ENCODE results near the gene PVALB.

PVALB gene

GRCh38 chr22:36787204-36787988, 29.4 kb downstream of the PVALB start:
- no peak overlapping the region for H3K4me3 ChIP-seq (ENCODE audit: low read depth, low read length)
- H3K27ac ChIP-seq = no peak overlapping the region
- DNase-seq = no peak
- no peaks in the 10 kb centered on the region for H3K36me3 ChIP-seq
- no peak for TF ChIP-seq CTCF (IDR thresholded peaks at IDR 0.05; ENCODE audit: low read depth, low read length)
- no peaks in the 10 kb centered on the region for H3K9me3 ChIP-seq (ENCODE audit: severe bottlenecking)
- H3K27me3 ChIP-seq (ENCODE audit: insufficient read depth, low read depth, severe bottlenecking) = peaks cover 71% of the 10 kb centered on the region

GRCh38 chr22:36783743-36784142, 33.1 kb downstream of the PVALB start:
- Histone ChIP-seq H3K4me3 (ENCODE audit: low read depth, low read length) (no peak overlapping the region), H3K9me3 (ENCODE audit: severe bottlenecking) (no peaks in the 10 kb centered on the region), H3K27ac (no peak overlapping the region), H3K36me3 (no peaks in the 10 kb centered on the region), H3K27me3 (ENCODE audit: insufficient read depth, low read depth, severe bottlenecking) (peaks cover 57% of the 10 kb centered on the region)
- no peak for DNase-seq
- TF ChIP-seq CTCF (IDR thresholded peaks at IDR 0.05; ENCODE audit: low read depth, low read length) = no peak

GRCh38 chr22:36781656-36782627, 34.9 kb downstream of the PVALB start:
- Histone ChIP-seq H3K4me3 (ENCODE audit: low read depth, low read length) (no peak overlapping the region), H3K9me3 (ENCODE audit: severe bottlenecking) (peaks cover 18% of the 10 kb centered on the region), H3K27ac (no peak overlapping the region), H3K27me3 (ENCODE audit: insufficient read depth, low read depth, severe bottlenecking) (peaks cover 44% of the 10 kb centered on the region), H3K36me3 (no peaks in the 10 kb centered on the region)
- peak; percentile 67 for DNase-seq
- TF ChIP-seq CTCF (IDR thresholded peaks at IDR 0.05; ENCODE audit: low read depth, low read length) = peak; percentile 88

- peaks cover 19% of the 10 kb centered on the region for H3K9me3 ChIP-seq (ENCODE audit: severe bottlenecking)
These were observed 38.8 kb downstream of the PVALB start for GRCh38 chr22:36778020-36778419.

GRCh38 chr22:36776722-36777121, 40.1 kb downstream of the PVALB start:
- Histone ChIP-seq H3K36me3 (no peaks in the 10 kb centered on the region), H3K27me3 (ENCODE audit: insufficient read depth, low read depth, severe bottlenecking) (peaks cover 5% of the 10 kb centered on the region), H3K4me3 (ENCODE audit: low read depth, low read length) (peak overlapping the region; percentile 9), H3K9me3 (ENCODE audit: severe bottlenecking) (peaks cover 19% of the 10 kb centered on the region), H3K27ac (peak overlapping the region; percentile 28; the same call in 1 of the 2 replicates)
- no peak for TF ChIP-seq CTCF (IDR thresholded peaks at IDR 0.05; ENCODE audit: low read depth, low read length)
- DNase-seq = no peak

More at GRCh38 chr22:36778020-36778419, 38.8 kb downstream of the PVALB start:
- Histone ChIP-seq H3K4me3 (ENCODE audit: low read depth, low read length) (no peak overlapping the region), H3K27ac (no peak overlapping the region), H3K36me3 (no peaks in the 10 kb centered on the region), H3K27me3 (ENCODE audit: insufficient read depth, low read depth, severe bottlenecking) (peaks cover 16% of the 10 kb centered on the region)
- no peak for DNase-seq
- TF ChIP-seq CTCF (IDR thresholded peaks at IDR 0.05; ENCODE audit: low read depth, low read length) = no peak
